Hematopoietic multipotent progenitor cell treated with erythropoietin and hydrocortisone succinate and interleukin-3 and kit ligand, for 6 days (in vitro differentiated cells): ENCODE data around the gene FNBP1L.
"Not testable (repeated sequence)": the region's sequence is repeated elsewhere in the genome, so short reads cannot be mapped to it uniquely, and the experiment has no call there.

ENCODE experiments used
- DNase-seq: peaks from one replicate; pipeline ENCODE4 v3.0.0-alpha.2; 2015

FNBP1L gene

DNA sequence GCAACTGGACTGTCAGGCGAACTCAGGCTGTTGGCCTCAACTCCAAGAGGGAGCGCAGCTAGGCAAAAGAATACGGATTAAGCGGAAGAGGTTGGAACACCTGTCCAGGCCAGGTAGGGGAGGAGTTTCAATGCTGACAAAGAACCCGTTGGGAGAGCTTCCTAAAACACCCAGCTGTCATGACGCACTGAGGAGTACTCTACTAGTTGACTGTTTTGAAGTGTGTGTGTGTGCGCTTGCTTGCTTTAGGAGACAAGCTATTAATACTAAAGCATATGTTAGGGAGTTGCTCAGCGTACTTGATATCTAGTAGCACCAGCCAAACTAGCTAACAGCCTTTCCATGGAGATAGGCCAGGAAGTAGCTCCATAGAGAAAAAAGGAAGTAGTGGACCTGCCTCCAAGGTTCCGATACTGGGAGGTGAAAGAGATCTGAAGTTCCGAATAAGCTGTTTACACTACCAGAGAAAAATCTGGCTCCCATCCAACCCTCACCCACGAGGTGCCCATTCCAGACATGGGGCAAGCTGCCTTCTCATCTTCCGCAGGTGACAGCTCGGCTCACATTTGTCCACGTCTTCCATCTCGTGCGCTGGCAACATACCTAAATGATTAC, 974 bp upstream of the FNBP1L start:
- DNase-seq = peak; percentile 91

DNA sequence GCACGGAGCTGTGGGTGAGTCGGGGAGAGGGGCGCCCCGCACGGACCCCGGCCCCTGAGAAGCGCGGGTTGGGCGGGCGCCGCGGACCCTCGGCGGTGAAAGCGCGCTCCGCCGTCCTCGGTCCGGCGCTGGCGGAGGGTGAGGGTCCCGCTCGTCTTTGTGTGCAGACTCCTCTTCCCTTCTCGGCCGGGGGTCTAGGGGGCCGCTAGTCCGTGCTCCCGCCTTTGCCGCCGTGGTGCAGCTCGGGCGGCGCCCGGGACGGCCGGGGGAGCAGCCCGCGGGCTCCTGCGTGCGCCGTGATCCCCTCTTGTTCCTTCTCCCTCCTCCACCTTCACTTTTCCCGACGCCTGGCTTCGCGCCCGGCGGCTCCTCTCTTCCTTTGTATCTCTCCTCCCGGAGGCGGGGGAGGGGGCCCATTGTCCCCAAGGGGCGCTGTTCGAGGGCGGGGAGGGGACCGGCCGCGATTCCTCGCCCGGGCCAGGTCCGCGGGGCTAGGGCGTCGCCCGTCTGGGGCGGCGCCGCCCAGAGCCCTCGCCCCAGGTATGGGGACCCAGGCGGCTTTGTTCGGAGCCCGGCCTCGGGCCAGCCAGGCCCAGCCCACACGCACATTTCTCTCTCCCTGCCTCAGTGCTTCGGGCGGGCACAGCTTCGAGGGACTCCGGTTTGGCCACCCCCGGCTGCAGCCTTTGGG, 519 bp downstream of the FNBP1L start:
- peak; percentile 38 for DNase-seq

DNA sequence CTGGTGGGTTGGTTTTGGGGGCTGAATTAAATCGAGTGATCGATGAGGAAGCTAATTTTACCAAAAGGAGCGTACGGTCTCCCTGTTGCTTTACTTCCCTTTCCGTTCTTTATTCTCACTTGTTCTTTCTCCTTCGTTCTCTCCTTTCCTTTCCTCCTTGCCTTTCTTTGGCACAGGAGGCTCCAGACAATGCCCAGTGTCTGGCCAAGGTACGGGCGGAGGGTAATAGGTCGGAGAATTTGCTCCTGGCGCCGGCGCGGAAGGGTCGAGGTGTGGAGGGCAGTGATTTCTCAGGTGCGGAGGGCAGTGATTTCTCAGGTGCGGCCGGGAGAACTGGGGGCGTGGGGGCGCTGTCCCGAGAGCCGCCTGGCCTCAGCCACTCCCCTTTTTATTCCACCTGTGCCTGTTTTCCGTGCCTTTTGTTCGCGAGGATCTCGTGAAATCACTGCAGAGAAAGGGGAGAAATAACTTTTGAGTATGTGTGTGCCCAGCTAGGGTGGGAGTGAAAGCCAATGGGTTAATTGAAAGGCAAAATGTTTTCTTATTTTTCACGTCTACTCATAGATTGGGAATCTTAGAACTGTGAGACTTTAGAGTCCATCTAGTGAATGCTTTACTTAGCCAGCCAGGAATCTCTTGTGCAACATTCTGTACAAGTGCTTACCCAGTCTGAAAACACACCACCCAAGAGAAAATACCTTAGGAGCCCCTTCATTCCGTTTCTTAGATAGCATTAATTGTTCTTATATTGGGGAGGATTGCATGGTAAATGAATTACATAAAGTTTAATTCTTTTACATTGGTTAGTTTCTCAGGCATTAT, 1.3 kb downstream of the FNBP1L start:
- DNase-seq = peak; percentile 27

DNA sequence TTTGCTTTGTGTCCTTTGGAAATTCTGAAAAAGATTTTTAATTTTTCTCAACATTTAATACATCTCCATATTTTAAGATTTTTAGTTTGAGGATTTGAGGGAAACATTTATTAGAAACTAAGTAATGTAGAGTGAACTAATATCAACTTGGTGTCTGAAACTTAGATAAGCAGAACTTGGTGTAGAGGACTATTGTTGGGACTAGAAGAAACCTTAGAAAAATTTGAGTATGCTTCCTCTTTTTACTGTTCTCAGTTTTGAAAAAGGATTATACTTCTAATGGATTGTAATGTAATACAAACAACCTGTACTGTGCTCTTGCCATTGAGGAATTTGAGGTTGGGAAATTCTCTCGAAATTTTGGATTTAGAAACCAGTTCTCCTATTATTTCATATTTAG, 2.4 kb downstream of the FNBP1L start:
- DNase-seq = peak; percentile 39

DNA sequence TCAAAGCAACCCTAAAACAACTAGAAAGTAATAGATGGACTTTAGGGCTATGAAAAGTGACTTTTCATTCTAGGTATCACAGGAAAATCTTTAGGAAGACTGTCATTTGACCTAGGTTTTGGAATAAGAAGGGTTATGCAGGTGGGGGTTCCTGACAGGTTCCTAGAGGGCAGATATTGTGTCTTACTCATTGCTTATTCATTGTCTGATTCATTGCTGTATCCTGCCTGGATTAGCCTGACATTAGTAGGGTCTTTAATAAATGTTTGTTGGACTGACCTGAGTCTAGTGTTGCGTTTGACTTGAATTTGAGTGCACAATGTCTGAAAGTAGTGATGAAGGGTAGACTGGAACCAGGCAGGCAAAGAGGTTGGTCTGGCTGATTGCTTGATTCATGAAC, 6.0 kb downstream of the FNBP1L start:
- no peak for DNase-seq

DNA sequence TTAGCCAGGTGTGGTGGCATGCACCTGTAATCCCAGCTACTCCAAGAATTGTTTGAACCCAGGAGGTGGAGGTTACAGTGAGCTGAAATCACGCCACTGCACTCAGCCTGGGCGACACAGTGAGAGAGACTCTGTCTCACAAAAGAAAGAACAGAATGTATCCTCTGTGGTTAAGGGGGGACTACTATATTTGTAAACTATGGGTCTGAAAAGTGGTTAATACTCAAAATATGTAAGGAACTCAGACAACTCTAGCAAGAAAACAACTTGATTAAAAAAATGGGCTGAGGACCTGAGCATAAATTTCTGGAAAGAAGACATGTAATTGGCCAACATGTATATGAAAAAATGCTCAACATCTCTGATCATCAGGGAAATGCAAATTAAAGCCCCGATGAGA, 11.2 kb downstream of the FNBP1L start:
- DNase-seq = no peak

DNA sequence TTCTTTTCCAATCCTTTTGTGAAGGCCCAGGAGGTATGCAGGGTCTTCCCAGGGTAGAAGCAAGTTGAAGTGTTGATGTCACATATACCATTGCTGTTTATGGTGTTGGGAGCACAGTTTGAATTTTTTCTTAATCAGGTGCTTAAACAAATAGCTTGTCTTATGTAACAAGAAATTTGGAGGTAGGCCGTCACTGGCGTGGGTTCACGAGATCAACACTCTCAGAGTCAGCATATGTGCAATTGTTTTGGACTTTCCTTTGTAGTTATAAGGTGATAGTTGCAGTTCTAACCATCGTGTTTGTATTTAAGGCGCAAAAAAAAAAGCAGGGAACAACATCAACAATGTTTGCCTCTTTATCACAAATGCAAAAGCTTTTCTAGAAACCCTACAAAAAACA, 13.3 kb downstream of the FNBP1L start:
- DNase-seq = no peak

DNA sequence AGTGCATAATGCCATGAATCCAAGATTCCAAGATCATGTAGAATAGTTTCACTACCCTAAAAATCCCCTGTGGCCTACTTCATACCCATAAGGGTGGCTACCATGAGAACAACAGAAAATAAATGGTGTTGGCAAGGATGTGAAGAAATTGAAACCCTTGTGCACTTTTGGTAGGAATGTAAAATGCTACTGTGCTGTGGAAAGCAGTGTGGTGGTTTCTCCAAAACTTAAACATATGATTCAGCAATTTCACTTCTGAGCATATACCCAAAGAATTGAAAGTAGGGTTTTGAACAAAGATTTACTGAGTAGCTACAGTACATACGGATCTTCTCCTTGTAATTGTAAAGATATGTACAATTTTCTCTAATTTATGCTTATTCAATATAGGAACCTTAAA, 16.0 kb downstream of the FNBP1L start:
- no peak for DNase-seq

DNA sequence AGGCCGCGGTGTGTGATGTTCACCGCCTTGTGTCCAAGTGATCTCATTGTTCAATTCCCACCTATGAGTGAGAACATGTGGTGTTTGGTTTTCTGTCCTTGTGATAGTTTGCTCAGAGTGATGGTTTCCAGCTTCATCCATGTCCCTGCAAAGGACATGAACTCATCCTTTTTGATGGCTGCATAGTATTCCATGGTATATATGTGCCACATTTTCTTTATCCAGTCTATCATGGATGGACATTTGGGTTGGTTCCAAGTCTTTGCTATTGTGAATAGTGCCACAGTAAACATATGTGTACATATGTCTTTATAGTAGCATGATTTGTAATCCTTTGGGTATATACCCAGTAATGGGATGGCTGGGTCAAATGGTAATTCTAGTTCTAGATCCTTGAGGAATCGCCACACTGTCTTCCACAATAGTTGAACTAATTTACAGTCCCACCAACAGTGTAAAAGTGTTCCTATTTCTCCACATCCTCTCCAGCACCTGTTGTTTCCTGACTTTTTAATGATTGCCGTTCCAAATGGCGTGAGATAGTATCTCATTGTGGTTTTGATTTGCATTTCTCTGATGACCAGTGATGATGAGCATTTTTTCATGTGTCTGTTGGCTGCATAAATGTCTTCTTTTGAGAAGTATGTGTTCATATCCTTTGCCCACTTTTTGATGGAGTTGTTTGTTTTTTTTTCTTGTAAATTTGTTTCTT, 17.6 kb downstream of the FNBP1L start:
- DNase-seq = not testable (repeated sequence)

DNA sequence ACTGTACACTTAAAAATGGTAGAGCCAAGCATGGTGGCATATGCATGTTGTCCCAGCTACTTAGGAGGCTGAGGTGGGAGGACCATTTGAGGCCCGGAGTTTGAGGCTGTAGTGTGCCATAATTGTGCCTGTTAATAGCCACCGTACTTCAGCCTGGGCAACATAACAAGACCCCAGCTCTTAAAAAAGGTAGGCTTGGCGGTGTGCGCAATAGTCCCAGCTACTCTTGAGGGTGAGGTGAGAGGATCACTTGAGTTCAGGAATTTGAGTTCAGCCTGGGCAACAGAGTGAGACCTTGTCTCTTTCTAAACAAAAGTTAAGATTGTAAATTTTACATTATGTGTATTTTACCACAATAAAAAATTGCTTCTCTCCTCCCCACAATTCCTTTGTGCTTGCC, 19.7 kb downstream of the FNBP1L start:
- DNase-seq = no peak

DNA sequence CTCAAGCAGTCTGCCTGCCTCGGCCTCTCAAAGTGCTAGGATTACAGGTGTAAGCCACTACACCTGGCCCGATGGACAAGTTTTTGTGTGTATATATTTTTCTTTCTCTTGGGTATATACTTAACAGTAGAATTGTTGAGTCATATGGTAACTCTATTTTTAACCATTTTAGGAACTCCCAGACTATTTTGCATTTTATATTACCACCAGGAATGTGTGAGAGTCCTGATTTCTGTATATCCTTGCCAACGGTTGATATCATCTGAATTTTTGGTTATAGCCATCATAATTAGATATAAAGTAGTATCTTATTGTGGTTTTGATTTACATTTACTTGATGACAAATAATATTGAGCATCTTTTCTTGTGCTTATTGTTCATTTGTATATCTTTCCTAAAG, 20.7 kb downstream of the FNBP1L start:
- DNase-seq = no peak

DNA sequence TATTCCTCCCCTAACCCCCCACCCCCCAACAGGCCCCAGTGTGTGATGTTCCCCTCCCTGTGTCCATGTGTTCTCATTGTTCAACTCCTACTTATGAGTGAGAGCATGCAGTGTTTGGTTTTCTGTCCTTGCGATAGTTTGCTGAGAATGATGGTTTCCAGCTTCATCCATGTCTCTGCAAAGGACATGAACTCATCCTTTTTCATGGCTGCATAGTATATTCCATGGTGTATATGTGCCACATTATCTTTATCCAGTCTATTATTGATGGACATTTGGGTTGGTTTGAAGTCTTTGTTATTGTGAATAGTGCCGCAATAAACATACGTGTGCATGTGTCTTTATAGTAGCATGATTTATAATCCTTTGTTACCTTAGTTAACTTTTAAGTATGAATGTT, 21.3 kb downstream of the FNBP1L start:
- not testable (repeated sequence) for DNase-seq

DNA sequence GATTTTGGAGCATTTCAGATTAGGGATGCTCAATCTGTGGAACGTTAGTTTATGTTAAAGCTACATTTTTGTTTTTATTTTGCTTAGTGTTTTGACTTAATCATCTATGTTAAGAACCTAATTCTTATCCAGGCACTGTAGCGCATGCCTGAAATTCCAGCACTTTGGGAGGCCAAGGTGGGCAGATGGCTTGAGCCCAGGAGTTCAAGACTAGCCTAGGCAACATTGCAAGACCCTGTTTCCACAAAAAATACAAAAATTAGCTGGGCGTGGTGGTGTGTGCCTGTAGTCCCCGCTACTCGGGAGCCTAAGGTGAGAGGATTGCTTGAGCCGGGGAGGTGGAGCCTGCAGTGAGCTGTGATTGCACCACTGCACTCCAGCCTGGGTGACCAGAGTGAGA, 23.4 kb downstream of the FNBP1L start:
- DNase-seq = no peak

DNA sequence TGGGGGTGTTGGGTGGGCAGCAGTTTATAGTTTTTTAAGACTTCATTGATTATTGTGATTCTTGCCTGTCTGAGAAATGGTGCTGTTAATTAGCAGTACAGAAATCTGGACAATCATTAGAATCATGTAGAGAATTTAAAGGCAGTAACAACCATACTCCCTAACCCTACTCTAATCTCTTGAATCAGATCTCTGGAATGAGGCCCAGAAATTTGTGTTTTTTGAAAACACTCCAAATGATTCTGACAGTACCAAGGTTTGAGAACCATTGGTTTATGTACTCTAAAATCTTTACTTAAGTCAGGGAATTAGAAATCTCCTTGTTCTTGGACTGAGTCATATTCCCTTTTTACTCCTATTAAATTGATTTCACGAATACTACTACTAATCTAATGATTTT, 24.0 kb downstream of the FNBP1L start:
- no peak for DNase-seq

DNA sequence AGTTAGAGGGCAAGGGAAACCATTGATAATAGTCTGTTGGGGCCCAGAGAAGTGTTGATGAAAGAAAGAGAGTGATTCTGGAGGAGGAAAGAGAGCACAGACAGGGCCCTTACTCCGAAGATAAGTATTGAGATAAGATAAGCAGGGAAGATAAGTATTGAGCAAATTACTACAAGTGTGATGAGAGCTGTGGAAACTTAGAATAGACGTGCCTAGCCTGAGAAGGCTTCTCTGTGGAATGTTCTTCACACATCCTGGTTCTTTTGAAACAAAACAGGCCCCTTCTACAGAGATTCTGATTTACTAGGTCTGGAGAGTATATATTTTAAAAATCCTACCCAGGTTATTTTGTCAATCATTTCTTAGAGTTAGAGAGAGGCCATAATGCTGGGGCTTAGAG, 26.4 kb downstream of the FNBP1L start:
- no peak for DNase-seq

DNA sequence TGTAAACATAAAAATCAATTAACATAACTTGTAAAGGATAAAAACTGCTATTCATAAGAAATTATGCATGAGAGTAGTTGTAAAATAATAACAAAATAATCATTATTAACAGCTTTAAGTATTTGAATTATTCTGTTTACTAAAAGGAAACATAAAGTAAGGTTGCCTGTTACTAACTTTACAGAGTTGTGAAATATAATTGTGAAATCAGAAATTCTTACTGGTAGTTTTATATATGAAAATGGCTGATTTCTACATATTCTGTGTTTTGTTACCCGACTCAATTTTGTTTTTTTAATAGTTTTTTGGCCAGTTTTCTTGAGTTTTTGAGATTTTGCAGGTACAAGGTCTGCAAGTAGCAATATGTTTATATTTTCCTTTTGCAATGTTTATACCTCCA, 27.8 kb downstream of the FNBP1L start:
- DNase-seq = peak; percentile 22

DNA sequence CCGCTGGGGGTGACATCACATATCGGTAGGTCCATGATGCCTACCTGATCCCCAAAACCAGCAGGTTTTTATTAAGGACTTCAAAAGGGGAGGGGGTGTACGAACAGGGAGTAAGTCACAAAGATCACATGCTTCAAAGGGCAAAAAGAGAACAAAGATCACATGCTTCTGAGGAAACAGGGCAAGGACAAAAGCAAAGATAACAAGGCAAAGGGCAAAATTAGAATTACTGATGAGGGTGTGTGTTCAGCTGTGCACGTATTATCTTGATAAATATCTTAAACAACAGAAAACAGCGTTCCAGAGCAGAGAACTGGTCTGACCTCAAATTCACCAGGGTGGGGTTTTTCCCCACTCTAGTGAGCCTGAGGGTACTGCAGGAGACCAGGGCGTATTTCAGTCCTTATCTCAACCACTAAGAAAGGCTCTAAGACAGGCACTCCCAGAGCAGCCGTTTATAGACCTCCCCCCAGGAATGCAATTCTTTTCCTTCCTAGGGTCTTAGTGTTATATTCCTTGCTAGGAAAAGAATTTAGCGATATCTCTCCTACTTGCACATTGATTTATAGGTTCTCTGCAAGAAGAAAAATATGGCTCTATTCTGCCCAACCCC, 31.3 kb downstream of the FNBP1L start:
- not testable (repeated sequence) for DNase-seq

DNA sequence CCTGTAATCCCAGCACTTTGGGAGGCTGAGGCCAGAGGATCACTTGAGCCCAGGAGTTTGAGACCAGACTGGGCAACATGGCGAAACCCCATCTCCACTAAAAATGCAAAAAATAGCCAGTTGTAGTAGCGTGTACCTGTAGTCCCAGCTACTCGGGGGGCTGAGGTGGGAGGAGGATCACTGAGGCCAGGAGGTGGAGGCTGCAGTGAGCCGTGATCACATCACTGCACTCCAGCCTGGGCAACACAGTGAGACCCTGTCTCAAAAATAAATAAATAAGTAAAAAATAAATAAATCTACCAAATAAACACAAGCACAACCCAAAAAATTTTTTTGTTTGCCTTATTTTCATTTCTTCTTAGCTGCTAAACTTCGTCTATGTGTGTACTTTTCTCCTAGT, 34.0 kb downstream of the FNBP1L start:
- DNase-seq = not testable (repeated sequence)

DNA sequence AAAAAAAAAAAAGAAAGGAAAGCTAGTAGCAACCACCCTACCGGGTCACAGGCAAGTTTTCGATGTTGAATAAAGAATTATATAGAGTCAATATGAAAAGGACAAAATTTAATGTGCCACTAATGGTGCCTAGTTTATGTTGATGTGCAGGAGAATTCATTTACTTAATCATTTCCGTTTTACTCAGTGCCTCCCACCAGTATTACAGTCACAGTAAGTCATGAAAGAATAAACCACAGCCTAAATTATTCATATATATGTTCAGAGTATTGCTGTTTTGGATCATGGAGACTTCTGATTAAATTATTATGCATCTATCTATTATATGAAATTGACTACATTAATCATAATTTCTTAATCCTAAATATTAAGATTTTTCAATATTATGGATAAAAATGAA, 35.3 kb downstream of the FNBP1L start:
- DNase-seq = no peak

DNA sequence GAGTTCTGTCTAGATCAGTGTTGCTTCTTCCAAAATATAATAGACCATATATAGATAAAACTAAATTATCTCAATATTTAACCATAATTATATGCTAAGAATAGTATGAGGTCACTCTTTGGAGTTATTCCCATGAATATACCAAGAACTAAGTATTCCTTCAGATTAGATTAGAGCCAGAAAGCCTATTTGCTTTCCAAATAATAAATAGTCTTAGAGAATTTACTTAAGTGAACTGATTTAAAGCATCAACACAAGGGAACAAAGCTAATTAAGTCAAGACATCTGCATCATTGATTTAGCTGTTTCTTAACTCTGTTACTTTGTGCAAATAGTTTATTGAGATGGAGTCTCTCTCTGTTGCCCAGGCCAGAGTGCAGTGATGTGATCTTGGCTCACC, 35.7 kb downstream of the FNBP1L start:
- no peak for DNase-seq

DNA sequence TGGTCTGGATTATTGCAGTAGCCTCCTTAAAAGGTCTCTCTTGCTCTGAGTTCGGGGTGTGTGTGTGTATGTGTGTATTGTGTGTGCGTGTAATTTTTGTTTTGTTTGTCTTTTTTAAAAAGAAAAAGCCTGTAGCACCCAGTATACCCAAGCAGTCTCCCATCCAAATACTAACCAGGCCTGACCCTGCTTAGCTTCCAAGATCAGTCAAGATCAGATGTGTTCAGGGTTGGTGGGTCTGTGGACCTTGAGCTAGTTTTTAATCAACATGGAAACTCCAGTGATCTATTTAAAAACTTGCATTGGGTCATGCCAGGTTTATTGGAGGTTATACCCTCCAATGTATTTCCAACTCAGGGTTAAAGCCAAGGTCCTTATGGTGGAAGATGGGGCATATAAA, 40.3 kb downstream of the FNBP1L start:
- no peak for DNase-seq

DNA sequence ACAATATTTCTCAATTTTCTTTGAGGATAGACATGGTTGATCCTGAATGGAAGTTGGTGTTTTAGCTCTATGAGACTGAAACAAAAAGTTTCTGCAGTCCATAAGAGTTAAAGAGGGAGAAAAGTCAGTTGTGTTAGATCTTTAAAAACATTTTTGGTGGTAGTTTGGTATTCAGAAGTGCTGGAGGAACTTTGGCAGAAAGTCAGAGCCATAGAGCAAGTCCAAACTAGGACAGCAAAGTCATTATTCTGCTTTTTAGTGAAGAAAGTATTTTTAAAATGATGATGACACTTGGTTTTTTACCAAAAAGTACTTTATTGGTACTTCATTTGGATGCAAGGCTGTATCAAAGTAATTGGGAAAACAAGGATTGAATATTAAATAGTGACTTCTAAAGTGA, 41.8 kb downstream of the FNBP1L start:
- DNase-seq = no peak

DNA sequence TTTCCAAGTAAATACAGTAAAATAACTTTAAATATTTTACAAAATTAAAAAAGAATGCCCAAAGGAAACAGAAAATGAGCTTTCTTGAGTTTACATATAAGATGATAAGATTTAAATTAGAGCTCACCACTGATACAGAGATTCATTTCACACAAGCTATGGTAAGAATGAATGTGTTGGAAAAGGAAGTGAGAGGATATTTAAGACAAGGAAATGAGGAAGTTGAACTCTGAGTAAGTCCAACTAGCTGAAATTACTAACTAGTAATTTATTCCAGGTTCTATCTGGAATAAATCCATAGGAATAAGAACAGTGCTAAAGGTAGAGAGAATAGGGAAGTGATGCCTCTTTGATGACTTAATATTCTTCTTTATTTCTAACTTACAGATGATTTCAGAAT, 42.4 kb downstream of the FNBP1L start:
- no peak for DNase-seq
